Thyroid gland (tissue), 4 donors: Measurements from ENCODE around the gene LDLRAD4. TPM values are rescaled to one million over a fixed set of nuclear protein-coding genes. Genes with fewer than 3 reads are reported as not detected.

ENCODE experiments used
- DNase-seq, 2 donors: peaks; one replicate each; pipeline ENCODE4 v3.0.0-alpha.2; 2019
- H3K27ac ChIP-seq, 3 donors: fragments of 200-600 bp; sonication (generic); 1 replicate in 2 of 3; 2 replicates in 1 of 3; pipeline ENCODE4 v1.5.1; 2016 to 2019; ENCODE audit warnings: mild to moderate bottlenecking in 1 of 3, moderate library complexity in 1 of 3
- H3K27me3 ChIP-seq: fragments of 200-600 bp; sonication (generic); one replicate; pipeline ENCODE4 v1.5.1; 2019
- H3K36me3 ChIP-seq, 2 donors: fragments of 200-600 bp; sonication (generic); one replicate each; pipeline ENCODE4 v1.5.1; 2016 to 2019
- H3K4me1 ChIP-seq, 2 donors: fragments of 200-600 bp; sonication (generic); one replicate each; pipeline ENCODE4 v1.5.1; 2017 to 2019
- H3K4me3 ChIP-seq, 3 donors: fragments of 200-600 bp; sonication (generic); replicated peaks in 1 of 3; 1 replicate in 2 of 3; 2 replicates in 1 of 3; pipeline ENCODE4 v1.5.1; 2016; ENCODE audit warnings: mild to moderate bottlenecking in 1 of 3
- H3K9me3 ChIP-seq: fragments of 200-600 bp; sonication (generic); one replicate; pipeline ENCODE4 v1.5.1; 2017
- POLR2A ChIP-seq, 2 donors: fragments of 450-650 bp; IDR thresholded peaks; one replicate each; pipeline ENCODE4 v1.6.1; 2017; ENCODE audit warnings: antibody characterized with exemption in 2 of 2, mild to moderate bottlenecking in 2 of 2, moderate library complexity in 1 of 2
- WGBS, 2 donors: methylation state at CpG; one replicate each; pipeline ENCODE4 v1.1.5; 2017; 5-methylcytosine and 5-hydroxymethylcytosine counted together
- intact Hi-C: fragments of 100-400 bp; cut with DNase I; formaldehyde crosslinking; loops from one replicate; pipeline ENCODE4 v1.15.1; 2023
- total RNA-seq, 4 donors: library from RNA; depleted of rRNA; stranded (reverse); fragments of >200 nt; gene quantifications; one replicate each; pipeline ENCODE4 v1.2.3, GENCODE V29; 2016
- TF ChIP-seq, protein P1 (sequence below), 6 experiments: fragments of 200-600 bp in 3 of 6; fragments of 450-650 bp in 3 of 6; sonication (generic) in 3 of 6; IDR thresholded peaks; one replicate each; pipeline ENCODE4 v1.5.1; 2016 to 2019; ENCODE audit warnings: antibody characterized with exemption in 6 of 6, mild to moderate bottlenecking in 2 of 6, inconsistent platforms in 1 of 6, moderate library complexity in 1 of 6

Gene LDLRAD4
- total RNA-seq, 4 donors from 2014 or later, result 23.7 to 35.7 (median 29.7) TPM

DNA sequence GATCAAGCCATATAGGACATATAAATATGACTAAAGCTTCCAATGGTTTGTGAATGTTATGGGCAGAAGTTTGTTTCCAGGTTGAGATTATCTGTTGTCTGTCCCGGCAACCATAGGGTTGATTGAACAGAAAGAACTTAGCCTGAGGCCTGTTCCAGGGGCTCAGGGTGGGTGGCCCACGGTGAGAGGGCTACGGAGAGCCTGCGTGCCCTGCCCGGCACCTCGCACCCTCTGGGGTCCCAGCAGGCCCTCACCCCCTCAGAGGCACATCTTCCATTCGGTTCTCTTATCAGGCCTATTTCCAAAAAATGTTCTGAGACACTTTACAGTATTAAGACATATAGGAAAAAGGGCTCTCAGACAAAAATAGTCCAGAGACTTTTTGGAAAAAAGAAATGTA is 40.4 kb upstream of the LDLRAD4 start:
- Histone ChIP-seq H3K4me1 (no peaks in the 10 kb centered on the region), H3K4me3 (no peak overlapping the region), H3K9me3 (no peaks in the 10 kb centered on the region), H3K36me3 (no peaks in the 10 kb centered on the region), H3K27ac (no peak overlapping the region), H3K27me3 (no peaks in the 10 kb centered on the region)
- TF ChIP-seq, protein P1, sequence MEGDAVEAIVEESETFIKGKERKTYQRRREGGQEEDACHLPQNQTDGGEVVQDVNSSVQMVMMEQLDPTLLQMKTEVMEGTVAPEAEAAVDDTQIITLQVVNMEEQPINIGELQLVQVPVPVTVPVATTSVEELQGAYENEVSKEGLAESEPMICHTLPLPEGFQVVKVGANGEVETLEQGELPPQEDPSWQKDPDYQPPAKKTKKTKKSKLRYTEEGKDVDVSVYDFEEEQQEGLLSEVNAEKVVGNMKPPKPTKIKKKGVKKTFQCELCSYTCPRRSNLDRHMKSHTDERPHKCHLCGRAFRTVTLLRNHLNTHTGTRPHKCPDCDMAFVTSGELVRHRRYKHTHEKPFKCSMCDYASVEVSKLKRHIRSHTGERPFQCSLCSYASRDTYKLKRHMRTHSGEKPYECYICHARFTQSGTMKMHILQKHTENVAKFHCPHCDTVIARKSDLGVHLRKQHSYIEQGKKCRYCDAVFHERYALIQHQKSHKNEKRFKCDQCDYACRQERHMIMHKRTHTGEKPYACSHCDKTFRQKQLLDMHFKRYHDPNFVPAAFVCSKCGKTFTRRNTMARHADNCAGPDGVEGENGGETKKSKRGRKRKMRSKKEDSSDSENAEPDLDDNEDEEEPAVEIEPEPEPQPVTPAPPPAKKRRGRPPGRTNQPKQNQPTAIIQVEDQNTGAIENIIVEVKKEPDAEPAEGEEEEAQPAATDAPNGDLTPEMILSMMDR (IDR thresholded peaks at IDR 0.05), result no peak
- TF ChIP-seq POLR2A (IDR thresholded peaks at IDR 0.05), result no peak
- intact Hi-C loops, result no loop called here
- no peak for DNase-seq
- WGBS, 2 donors, result 88 to 90% methylated on average over 7 of the region's 7 CpGs

DNA sequence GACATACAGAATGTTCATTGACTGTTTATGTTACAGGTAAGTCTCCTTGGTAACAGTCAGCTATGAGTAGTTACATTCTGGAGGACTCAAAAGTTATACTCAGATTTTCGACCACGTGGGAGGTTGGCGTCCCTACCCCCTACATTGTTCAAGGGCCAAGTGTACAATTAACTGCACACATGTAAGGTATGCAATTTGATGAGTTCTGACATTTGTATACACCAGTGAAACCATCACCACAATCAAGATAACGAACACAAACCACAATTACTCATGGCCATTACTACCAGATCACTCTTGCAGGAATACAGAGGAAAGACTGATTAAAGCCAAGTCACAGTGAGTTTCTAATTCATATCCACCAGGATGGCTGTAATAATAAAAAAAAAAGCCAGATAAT is 39.6 kb upstream of the LDLRAD4 start:
- H3K4me1 ChIP-seq, result no peaks in the 10 kb centered on the region
- no peak for TF ChIP-seq POLR2A (IDR thresholded peaks at IDR 0.05)
- TF ChIP-seq, protein P1 (IDR thresholded peaks at IDR 0.05), result no peak
- no peak overlapping the region for H3K27ac ChIP-seq
- WGBS, 2 donors, result 86 to 88% methylated on average over 4 of the region's 4 CpGs
- no peak overlapping the region for H3K4me3 ChIP-seq
- no peaks in the 10 kb centered on the region for H3K27me3 ChIP-seq
- DNase-seq, result no peak
- intact Hi-C loops, result no loop called here
- no peaks in the 10 kb centered on the region for H3K36me3 ChIP-seq
- H3K9me3 ChIP-seq, result no peaks in the 10 kb centered on the region

DNA sequence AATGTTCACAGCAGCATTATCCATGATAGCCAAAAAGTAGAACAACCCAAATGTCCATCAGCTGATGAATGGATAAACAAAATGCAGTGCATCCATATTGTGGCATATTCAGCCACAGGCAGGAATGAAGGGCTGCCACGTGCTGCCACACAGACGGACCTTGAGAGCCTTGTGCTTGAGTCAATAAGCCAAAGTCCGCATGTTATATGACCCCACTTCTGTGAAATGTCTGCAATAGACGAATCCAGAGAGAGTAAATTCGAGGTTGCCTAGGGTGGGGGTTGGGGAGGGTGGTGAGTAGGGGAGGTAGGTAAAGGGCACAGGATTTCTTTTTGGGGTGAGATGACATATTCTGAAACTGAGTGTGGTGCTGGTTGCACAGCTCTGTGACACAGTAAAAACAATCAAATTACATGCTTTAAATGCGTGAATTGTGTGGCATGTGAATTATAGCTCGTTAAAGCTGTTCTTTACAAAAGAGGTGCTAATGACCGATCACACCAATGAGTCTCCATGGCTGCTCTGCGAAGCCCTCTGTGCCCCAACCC is 38.9 kb upstream of the LDLRAD4 start:
- H3K27ac ChIP-seq, result no peak overlapping the region
- no peak overlapping the region for H3K4me3 ChIP-seq
- intact Hi-C loops, result no loop called here
- H3K27me3 ChIP-seq, result no peaks in the 10 kb centered on the region
- H3K36me3 ChIP-seq, result no peaks in the 10 kb centered on the region
- TF ChIP-seq, protein P1 (IDR thresholded peaks at IDR 0.05), result no peak
- TF ChIP-seq POLR2A (IDR thresholded peaks at IDR 0.05), result no peak
- no peak for DNase-seq
- 67 to 68% methylated on average over 9 of the region's 9 CpGs for WGBS, 2 donors
- H3K4me1 ChIP-seq, result no peaks in the 10 kb centered on the region
- no peaks in the 10 kb centered on the region for H3K9me3 ChIP-seq

DNA sequence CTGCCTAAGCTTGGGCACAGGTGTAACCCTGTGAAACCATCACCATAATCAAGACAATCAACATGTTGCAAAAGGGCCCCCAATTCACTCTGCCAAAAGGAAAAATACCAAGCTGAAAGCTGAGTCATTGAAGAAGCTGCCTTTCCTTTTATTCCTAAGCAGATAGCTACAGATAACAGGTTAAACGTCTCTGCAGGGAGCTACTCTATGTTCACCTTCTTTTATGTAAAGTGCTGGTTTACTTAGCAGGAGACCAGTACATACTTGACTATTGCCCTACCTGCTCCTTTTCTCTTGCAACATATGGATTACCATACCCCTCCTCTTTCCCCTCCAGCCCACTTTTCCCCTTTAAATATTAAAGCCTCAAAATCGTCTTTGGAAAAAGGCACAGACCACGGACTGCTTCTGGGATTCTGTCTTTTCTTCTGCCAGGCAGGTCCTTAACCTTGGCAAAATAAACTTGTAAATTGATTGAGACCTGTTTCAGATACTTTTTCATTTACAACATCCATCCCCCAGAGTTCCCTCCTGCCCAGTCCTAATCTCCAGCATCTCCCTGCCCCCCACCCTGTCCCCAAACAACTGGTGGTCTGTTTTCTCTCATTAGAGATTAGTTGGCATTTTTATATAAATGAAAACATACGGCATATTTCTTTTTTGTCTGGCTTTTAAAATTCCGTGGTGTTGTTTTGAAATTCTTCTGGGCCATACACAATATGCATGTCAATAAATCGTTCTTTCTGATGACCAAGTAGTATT is 37.8 kb upstream of the LDLRAD4 start:
- no peak for DNase-seq
- Histone ChIP-seq H3K4me1 (peaks cover 7 to 8% of the 10 kb centered on the region in 2 donors), H3K36me3 (no peaks in the 10 kb centered on the region), H3K27ac (no peak overlapping the region), H3K9me3 (no peaks in the 10 kb centered on the region), H3K27me3 (no peaks in the 10 kb centered on the region), H3K4me3 (no peak overlapping the region)
- 59% methylated on average over 6 of the region's 6 CpGs for WGBS, 2 donors
- TF ChIP-seq POLR2A (IDR thresholded peaks at IDR 0.05), result no peak
- TF ChIP-seq, protein P1 (IDR thresholded peaks at IDR 0.05), result no peak
- intact Hi-C loops, result no loop called here

GRCh38 chr18:13181765-13182164 is 36.8 kb upstream of the LDLRAD4 start:
- WGBS, 2 donors, result 89% methylated on average over 14 of the region's 14 CpGs

More at GRCh38 chr18:13181765-13182164, 36.8 kb upstream of the LDLRAD4 start:
- Histone ChIP-seq H3K27ac (no peak overlapping the region), H3K4me1 (peaks cover 10 to 11% of the 10 kb centered on the region in 2 donors), H3K27me3 (no peaks in the 10 kb centered on the region), H3K9me3 (no peaks in the 10 kb centered on the region), H3K36me3 (no peaks in the 10 kb centered on the region), H3K4me3 (no peak overlapping the region)
- intact Hi-C loops, result no loop called here
- no peak for DNase-seq
- TF ChIP-seq, protein P1 (IDR thresholded peaks at IDR 0.05), result no peak
- TF ChIP-seq POLR2A (IDR thresholded peaks at IDR 0.05), result no peak
